Erythroblast (primary cell): Measurements from ENCODE around the gene MNS1.
A peak's percentile ranks its signal among the peaks of the same experiment; 100 is the strongest.
"Not testable (repeated sequence)": the region's sequence is repeated elsewhere in the genome, so short reads cannot be mapped to it uniquely, and the experiment has no call there.

ENCODE experiments used
- DNase-seq, 2 experiments: peaks; one replicate each; lab custom pipeline; 2025; lab: John Stamatoyannopoulos, UW
- GATA1 ChIP-seq: IDR thresholded peaks from 2 replicates; pipeline ENCODE4 v1.6.1; 2011; ENCODE audit warnings: low read depth, mild to moderate bottlenecking, control low read depth, low read length, moderate library complexity
- POLR2A ChIP-seq: IDR thresholded peaks from 2 replicates; pipeline ENCODE4 v1.6.1; 2011; ENCODE audit warnings: mild to moderate bottlenecking, low read length

The MNS1 gene

GRCh38 chr15:56425276-56425675 lies 39.7 kb downstream of the MNS1 start:
- TF ChIP-seq GATA1 = no peak
- TF ChIP-seq POLR2A = no peak
- DNase-seq = no peak

DNA sequence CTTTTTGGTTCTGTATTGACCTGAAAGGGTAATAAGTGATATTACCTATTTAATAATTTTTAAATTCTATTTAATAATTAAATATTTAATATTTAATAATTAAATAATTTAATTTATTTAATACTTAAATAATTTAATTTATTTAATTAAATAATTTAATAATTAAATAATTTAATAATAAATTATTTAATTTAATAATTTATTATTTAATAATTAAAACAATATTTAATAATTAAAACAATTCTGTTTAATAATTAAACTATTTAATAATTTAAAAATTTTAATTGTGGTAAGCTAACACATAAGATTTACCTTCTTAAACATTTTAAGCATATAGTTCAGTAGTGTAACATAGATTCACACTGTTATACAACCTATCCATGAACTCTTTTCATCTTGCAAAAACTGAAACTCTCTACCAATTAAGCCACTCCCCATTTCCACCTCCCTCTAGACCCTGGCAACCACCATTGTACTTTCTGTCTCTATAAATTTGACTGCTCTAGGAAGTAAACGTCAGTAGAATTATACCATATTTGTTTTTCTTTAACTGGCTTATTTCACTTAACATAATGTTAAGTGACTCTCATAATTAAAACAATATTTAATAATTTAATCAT lies 51.7 kb downstream of the MNS1 start:
- DNase-seq = not testable (repeated sequence)

GRCh38 chr15:56411122-56411749 lies 53.7 kb downstream of the MNS1 start:
- no peak for TF ChIP-seq GATA1
- no peak for TF ChIP-seq POLR2A
- DNase-seq = no peak

DNA sequence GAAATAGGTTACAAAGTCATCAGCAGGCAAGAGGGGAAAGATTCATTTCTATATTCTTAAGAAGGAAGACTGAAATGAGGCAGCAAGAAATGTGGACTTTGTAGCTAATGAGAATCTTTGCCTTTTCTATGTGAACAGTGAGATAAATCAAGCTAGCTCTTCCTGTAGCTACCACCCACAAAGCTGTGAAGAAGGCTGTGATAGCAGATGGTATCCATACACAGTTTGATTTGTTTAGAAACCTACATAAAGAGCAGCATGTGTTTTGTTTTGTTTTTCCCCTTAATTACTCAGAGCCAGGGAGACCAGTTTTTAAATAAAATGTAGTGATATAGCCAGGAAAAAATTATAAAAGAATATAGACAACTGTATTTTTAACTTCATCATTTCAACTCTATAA lies 54.2 kb downstream of the MNS1 start:
- no peak for DNase-seq
- TF ChIP-seq POLR2A (no peak), GATA1 (no peak)

DNA sequence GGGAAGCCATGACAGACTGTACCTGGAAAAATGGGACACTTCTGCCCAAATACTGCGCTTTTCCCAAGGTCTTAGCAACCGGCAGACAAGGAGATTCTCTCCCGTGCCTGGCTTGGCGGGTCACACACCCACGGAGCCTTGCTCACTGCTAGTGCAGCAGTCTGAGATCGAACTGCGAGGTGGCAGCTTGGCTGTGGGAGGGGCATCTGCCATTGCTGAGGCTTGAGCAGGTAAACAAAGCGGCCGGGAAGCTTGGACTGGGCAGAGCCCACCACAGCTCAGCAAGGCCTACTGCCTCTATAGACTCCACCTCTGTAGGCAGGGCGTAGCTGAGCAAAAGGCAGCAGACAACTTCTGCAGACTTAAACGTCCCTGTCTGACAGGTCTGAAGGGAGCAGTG lies 65.7 kb downstream of the MNS1 start:
- DNase-seq = not testable (repeated sequence)

- DNase-seq = not testable (repeated sequence)
These were observed 67.6 kb downstream of the MNS1 start for GRCh38 chr15:56397325-56397724.

DNA sequence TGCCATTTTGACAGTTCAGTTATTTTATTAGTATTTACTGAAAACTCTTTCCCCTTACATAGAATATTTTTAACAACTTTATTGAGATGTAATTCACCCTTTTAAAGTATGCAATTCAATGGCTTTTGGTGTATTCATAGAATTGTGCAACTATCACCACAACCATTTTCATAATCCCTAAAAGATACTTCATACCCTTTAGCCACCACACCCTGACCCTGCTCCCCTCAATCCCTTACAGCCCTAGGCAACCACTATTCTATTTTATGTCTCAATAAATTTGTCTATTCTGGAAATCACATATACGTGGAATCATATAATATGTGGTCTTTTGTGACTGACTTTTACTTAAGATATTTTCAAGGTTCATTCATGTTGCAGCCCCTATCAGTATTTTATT lies 70.0 kb downstream of the MNS1 start:
- DNase-seq = no peak
- TF ChIP-seq GATA1 (no peak), POLR2A (no peak)

DNA sequence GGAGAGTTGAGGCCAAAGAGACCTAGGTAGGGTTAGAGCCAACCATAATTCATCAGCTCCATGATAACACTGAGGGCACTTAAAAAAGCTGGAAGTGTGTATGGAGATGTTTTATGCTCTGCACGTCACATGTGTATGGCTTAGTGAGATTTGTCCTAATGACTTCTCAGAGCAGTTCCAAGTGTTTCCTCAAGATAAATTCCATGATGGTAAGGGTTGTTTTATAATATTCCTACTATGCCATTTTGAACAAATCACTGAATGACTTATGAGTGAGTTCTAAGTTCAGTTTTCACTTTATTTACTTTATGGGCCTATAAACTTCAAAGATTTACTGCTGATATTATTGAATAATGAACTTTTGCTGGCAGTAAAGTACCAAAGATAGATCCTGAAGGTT lies 71.7 kb downstream of the MNS1 start:
- no peak for DNase-seq
- TF ChIP-seq GATA1 (no peak), POLR2A (no peak)

DNA sequence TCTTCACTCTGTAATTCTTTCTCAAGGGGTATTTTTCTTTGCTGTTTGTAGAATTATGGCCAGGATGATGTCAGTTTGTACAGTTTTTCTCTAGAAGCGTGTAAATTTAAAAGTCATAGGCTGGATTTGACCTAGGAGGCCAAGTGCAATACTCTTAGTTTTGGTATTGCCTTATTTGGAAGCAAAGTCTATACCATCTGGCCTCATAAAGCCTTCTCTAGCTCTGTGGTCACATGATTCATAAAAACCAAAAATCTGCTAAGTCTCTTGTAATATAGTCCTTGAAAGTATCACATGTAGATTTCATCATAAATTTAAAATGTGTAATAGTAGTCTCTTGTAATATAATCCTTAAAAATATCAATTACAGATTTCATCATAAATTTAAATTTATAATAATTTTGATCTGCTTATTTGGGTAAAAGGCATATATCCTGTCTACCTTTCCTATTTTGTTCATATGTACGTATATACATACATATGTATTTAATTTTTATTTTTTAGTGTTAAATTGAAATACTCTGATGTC lies 74.1 kb downstream of the MNS1 start:
- TF ChIP-seq GATA1 = no peak
- no peak for TF ChIP-seq POLR2A
- no peak for DNase-seq

GRCh38 chr15:56385908-56386307 lies 79.0 kb downstream of the MNS1 start:
- DNase-seq = no peak
- no peak for TF ChIP-seq POLR2A
- TF ChIP-seq GATA1 = no peak

GRCh38 chr15:56383010-56383409 lies 81.9 kb downstream of the MNS1 start:
- no peak for TF ChIP-seq POLR2A
- TF ChIP-seq GATA1 = no peak

More at GRCh38 chr15:56383010-56383409, 81.9 kb downstream of the MNS1 start:
- peak; percentile 67 to 80 for DNase-seq
